RCC 7860 (cell line): ENCODE data around the gene TLE4.
"Not testable (repeated sequence)": the region's sequence is repeated elsewhere in the genome, so short reads cannot be mapped to it uniquely, and the experiment has no call there.

ENCODE experiments used
- DNase-seq: peaks from one replicate; pipeline ENCODE4 v3.0.0-alpha.2; 2015; ENCODE audit warnings: low spot score
- FAIRE-seq: peaks from 2 replicates; lab custom pipeline; 2012; peaks lifted over from hg19 to GRCh38; lab: Jason Lieb, UNC

The TLE4 gene

DNA sequence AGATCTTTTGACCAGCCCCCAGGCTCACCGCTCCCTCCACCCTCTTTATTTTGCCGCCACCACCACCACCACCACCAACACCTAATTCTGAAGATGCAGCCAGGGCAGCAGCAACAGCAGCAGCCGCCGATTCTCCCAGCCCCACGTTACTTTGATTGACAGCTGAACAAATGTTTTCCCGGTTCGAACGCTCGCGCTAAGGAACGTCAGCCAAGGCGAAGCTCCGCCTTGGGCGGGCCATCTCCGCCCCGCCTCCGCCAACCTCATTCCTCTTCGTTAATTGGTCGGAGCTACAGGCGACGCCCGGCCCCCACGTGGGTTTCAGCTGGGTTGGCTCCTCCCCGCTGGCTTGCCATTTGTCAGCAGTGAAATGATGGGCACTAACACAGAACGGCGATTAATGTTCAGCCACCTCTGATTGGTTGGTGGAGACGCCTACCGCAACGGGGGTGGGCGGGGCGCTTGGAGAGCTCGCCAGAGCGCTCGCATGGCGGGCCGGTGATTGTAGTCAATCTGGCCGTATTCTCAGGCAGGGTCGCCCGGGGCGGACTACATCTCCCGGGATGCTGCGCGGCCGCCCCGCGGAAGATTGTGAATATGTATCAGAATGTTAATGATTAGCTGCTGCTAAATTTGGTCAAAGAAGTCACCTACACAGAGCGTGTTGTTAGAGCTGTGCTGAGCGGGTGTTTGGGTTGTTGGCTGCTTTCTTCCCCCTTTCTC is at the start of gene TLE4:
Gene TLE4 (plus strand): TSS at position 657 of the 723 bp plus-strand sequence. CDS start 826 bp downstream, outside the sequence.
- peak; percentile 100 for DNase-seq
- FAIRE-seq, result peak; percentile 98

DNA sequence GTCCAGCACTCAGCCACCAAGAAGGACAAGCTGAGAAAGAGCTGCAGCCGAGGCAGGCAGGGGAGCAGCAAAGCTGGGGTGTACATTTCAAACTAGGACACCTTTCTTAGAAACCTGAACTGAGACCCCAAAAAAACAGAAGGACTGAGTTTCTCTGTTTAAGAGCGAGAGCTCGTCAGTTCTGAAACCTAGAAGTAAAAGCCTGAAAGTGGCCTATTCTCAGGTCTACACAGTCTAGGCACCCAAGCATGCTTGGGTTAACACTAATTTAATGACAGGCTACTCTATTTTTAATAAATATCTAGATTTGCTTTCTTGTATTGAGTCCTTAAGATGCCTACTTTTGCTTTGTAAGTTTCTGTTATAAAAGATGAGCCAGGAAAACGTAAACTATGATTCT is 49.0 kb upstream of the TLE4 start:
- DNase-seq (no peak), FAIRE-seq (no peak)

DNA sequence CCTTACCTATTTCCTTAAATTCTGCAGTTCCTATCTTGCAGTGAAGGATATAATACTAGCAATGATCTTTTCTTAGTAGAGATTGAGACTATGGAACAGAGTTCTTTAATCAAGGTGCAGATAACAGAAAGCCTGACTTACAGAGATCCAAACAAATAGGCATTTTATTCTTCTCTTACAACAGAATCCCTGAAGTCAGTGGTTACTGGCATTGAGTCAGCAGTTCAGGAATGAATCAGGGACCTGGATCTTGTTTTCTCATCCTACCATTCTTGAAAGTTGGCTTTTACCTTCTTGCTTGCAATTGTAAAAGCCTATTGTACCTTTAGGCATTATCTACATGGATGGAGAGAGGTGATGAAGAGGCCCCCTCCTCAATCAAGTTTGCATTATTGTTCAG is 47.5 kb upstream of the TLE4 start:
- no peak for FAIRE-seq
- DNase-seq, result no peak

DNA sequence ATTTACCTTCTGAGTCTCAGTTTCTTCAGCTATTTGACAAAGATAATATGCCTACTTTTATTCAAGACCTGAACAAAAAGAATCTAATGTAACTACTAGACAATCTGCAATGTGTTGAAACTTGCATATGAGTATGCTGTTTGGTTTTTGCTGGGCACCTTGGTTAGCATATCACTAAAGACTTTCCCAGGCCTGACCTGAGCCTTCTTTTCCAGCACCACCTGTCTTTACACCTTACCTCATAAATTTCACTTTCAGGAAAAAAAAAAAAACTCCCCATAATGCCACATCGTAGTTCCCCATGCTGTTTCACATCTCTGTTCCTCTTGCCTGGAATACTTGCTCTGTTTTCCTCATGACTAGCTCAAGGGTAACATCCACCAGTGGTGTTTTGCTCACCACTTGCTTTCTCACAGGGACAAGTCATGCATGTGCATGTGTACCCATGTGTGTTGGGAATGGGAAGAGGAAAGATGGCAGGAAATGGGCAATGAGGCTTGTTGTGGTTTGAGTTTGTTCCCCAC is 45.6 kb upstream of the TLE4 start:
- no peak for FAIRE-seq
- no peak for DNase-seq

DNA sequence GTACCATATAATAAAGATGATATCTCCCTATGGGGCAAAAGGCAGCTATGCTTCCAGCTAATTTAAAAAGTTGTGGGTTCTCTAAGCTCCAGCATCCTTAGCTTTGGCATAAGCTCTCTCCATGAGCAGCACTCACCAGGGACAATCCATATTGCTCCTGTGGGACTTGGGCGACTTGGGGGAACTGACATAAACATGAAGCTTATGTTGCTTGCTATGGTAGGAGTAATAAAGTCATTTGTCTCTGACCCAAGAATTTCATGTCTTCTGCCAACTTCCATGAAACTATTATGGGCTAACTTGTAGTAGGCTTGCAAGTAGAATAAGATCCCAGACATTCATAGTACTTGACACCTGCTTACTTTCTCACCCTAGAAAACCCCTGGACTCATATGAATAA is 36.2 kb upstream of the TLE4 start:
- FAIRE-seq (no peak), DNase-seq (no peak)

DNA sequence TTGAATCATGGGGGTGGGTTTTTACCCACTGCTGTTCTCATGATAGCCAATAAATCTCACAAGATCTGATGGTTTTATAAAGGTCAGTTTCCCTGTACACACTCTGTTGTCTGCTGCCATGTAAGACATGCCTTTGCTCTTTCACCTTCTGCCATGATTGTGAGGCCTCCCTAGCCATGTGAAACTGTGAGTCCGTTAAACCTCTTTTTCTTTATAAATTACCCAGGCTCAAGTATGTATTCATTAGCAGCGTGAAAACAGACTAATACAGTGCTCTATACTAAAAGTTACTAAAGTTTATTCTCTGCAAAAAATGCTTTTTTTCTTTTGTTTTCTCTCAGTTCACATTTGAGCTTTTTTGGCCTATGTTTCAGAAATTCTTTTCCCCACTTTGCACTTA is 33.9 kb upstream of the TLE4 start:
- no peak for FAIRE-seq

DNA sequence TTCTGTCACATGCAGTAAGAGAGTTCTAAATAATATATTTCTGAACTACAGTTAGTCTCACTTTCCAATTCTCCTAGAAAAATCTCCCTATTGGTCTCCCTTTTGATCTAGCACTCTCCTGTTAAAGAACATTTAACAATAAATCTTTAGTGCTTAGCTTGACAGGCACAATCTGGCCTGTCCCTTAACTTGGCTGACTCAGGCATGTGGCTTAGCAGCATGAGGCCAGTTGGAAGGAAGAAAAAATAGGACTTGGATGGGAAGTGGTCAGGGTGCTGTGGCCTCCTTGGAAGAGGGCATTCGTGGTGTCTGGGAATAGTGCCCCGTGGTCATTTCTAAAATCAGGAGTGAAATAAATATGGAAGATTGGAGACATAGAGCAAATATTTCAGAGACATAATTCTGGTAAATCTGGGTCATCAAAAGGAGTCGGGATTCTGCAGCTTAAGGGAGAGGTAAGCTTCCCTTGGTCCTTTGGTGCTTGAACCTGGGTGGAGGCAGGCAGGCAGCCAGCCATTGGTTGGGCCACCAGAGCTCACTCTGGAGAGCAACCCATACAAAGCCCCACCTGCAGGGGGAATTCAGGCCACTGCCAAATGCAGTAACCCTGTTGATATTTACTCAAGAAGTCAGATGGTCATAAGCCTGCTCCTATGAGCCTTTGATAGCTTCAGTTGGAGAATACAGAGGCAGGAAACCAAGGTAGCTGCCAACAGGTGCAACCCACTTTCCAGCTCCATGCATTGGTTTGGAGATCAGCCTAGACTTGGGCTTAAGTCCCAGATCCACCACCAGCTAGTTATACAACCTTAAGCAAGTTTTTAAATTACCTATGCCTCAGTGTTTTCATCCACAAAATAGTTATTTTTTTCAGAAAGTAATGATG is 28.8 kb upstream of the TLE4 start:
- DNase-seq (no peak), FAIRE-seq (peak; percentile 27)

More for the DNA sequence above, 33.9 kb upstream of the TLE4 start:
- no peak for DNase-seq

DNA sequence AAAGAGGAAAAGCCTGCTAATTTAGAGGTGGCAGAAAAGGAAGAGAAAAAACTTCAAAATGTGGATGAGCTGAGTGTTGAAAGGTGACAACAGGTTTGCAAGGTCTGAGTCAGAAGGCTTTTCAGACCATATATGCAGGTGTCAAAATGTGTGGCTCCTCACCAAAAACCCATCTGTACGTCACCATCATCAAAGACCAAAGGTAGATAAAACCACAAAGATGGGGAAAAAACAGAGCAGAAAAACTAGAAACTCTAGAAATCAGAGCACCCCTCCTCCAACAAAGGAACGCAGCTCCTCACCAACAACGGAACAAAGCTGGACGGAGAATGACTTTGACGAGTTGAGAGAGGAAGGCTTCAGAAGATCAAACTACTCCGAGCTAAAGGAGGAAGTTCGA is 27.4 kb upstream of the TLE4 start:
- FAIRE-seq, DNase-seq: not testable (repeated sequence)

DNA sequence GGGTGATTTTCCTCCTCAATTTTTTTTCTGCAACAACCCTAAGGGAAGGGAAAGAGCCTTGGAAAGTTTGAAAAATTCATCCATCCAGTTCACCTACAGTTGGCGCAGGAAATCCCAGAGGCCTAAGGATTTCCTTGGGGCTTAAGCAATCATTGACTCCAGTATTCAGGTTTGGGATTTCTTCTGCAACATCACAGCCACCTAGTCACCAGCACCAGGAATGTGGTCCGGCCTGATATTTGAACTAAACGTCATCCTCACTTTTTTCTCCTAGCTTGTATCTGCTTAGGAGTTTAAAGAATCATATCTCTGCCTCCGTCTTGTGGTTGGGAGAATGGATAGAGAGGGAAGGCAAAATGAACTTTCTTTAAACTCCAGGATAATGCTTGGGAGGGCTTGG is 20.2 kb upstream of the TLE4 start:
- FAIRE-seq (no peak), DNase-seq (no peak)

DNA sequence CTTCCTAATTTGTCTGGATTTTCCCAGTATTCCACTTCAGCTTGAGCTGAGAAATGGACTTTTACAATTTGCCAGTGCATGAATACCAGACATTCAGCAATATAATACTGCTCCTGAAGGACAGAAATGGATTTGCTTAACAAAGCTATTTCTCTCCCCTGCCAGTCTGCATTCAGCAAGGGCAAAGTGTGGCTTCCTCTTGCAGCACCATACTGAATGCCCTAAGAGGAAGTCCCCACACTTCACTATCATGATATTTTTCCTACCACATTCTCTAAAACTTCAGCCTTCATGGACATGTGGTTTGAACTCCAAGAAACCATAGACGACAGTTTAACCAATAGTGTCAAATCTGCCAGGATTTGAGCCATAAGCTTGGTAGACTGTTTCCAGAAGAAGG is 19.8 kb upstream of the TLE4 start:
- no peak for FAIRE-seq

DNA sequence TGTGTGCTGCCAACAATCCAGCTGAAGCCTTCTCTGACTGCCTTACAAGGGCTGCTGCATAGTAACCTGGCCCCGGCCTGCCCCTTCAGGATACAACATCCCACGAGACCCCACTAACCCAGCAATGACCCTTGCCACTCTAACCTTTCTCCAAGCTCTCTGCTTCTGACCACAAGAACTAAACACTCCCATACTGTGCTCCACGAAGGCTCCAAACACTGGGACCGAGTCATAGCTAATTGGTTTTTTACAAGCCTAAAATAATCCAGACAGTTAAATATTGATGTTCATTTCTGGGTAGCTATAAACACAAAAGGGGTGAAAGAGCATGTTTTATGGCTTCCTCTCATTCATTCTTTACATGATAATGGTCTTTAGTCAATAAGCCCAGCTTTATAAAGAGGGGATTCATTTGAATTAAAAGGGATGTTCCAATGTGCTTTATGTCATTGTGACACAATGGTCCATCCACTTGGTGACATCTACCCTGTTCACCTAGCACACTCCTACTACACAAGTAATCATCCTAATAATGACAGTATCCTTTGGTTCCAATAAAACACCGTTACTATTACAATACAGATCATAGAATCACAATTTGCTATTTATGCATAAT is 16.2 kb upstream of the TLE4 start:
- FAIRE-seq, result no peak
- DNase-seq, result no peak

More for the DNA sequence above, 19.8 kb upstream of the TLE4 start:
- no peak for DNase-seq

DNA sequence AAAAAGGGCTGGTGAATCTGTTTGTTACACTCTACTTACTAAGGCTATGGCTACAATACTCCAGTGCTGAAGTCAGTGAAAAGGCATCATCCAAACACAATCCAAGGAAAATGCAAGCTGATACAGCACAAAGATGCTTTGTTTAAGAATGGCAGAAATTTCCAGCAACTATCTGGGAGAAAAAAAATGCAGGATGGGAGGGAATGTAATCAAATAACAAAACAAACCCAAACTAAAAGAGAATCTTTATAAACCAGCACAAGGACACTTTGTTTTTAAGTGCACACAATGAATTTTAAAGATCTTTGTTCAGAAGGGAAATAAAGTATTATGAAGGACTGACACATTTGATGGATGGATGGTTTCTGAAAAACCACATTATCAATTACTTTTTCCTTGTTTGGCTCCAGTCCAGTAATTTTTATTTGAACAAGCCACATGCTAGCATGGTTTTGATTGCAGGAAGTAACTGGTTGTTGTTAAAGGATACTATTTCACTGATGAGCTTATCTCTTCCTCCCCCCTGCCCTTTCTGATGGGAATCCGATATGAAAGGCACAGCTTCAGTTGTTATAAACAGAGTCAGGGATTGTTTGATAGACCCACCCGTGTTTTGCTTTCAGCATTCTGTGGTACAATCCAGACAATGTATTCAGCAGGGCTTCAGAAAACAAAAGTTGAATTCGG is 12.1 kb upstream of the TLE4 start:
- DNase-seq, result no peak
- FAIRE-seq, result no peak

DNA sequence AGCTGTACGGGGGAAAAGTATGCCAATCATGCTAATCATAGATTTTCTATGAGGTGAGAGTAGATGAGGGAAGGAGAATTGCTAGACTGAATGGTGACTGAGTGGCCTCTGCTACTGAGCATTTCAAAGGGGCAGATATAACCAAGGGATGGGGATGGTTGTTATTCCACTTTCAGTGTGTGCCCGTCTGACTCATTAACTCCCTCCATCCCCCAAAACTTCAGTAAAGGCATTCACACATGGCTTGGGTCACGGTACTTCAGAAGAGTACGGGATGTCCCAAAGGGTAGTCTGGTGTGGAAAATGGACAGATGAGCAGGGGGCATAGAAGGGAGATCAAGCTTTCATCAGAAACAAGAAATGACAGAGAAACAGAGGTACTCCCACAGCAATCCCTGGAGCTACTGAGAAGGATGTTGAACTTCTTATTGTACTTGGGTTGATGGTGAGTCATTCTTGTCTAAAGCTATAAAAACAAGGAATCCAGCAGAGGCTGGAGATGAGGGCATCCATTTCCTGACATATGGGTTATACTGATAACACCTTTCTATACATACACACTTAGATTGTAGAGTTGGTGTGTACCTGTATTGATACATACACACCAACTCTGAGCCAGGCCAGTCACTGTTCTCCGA is 8.9 kb upstream of the TLE4 start:
- DNase-seq (no peak), FAIRE-seq (no peak)

DNA sequence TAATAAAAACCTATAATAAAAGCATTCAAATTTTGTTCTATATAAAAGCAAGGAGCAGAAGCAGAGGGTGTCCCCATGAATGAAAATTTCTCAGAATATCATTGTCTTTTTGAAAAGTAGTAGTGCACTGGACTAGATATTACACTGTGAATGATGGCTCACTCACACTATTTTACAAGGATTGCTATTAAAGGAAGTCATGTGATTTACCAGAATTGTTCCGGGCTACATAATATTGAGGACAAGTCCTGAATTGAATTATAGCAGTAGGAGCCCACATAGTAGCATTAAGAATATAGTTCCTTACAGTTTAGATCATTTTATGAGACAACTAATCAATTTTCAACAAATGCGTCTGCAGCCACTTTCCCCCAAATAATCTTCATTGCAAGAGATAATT is 7.7 kb upstream of the TLE4 start:
- DNase-seq, result no peak
- no peak for FAIRE-seq

DNA sequence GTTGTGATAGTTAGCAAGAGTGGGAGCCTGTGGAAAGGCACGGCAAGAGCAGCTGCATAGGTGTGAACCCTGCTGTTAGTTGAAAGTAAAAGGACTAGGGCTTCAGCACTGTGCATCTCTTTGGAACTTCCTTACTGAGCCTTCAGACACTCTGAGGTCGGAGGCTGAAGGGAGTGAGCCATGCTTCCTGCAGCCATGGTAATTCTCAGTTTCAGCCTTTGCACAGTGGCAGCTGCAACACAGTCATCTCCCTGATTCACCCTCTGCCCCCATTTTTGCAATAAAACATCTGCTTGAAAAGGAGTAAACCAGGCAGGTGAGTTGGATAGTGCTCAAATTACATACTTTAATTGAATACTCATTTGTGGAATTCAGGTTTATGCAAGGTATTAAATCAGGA is 6.5 kb upstream of the TLE4 start:
- no peak for DNase-seq
- FAIRE-seq, result no peak

DNA sequence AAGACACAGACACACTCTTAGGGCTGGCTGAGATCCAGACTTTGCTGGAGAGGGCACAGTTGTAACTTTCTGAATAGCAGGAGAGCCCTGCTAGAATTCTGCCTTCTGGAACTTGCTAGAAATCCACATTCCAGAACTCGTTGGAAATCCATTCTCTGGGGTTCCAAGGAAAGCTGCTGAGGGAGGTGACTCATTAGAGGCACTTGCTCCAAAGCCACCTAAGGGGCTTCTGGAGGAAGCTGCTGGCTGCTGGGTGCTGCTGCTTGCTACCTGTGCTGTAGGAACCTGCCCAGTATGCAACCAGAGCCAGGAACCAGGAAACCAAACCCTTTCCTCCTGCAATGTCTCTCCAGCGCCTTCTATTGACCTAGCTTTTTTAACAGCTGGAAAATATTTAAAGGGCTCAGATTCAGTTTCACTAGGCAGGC is 4.1 kb upstream of the TLE4 start:
- FAIRE-seq (no peak), DNase-seq (no peak)

DNA sequence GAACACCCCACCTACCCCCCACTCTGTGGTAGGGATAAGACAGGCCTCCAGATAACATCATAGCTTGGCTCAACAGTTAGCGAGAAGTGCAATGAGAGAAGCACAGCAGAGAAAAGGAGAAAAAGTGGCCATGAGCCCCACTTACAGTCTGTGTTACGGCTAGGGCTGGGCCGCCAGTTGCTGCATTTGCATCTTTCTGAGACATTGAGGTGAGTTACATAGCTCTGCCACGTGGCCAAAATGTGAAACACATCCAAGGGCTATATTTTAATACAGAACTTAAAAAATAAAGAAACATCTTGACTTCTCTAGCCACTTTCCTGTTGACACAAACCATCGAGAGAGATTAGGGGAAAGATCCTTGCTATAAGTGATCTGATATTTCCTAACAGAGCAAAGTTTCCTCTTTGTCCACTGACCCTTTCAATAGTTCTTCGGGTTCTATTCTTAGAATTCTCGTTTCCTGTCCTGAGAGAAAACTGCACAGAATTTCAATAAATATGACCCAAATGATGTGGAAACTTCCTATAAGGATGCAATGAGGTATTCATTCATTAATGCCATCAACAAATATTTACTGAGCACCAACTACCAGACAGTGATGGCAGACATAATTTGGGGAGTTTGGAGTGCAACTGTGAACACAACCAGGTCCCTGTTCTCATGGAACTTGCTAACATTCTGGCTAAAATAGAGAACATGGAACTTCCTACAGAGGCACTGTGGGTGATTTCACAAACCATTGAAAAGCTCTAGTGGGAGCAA is 3.2 kb upstream of the TLE4 start:
- FAIRE-seq (no peak), DNase-seq (no peak)

DNA sequence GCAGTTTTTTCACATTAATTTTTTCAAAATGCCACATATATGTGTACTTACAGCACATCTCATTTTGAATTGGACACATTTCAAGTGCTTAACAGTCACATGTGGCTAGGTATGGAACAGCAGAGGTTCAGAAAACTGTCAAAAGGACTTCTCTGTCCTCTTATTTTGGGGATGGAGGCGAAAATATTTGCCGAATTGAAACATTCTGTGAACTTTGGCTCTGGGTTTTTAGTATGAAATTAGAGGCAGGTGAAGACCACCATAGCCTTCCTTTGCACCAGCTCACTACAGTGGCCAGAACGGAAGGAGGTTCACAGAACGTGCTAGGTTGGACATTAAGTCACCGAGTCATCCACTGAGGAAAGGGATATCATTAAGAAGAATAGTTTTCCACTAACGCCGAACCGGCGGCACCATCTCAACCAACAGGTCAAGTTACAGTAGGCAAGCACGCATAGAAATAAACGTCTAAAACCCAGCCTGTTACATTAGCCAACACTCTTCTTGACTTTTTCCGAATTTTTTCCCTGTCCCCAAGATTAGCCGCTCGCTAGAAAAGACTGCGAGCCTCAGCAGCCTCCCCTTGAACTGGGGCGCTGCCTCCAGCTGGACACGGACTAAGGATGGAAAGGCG is 1.8 kb upstream of the TLE4 start:
- FAIRE-seq, result no peak
- no peak for DNase-seq
